ENCODE measurements around the gene LAS1L. TPM values are rescaled to one million over a fixed set of nuclear protein-coding genes. Genes with fewer than 3 reads are reported as not detected.

Gene LAS1L
- total and polyA plus RNA-seq, 2 donors (not counting 3 experiments of a cell fraction or from before 2014, with no cell fraction given): 22.9 to 34.2 TPM

DNA sequence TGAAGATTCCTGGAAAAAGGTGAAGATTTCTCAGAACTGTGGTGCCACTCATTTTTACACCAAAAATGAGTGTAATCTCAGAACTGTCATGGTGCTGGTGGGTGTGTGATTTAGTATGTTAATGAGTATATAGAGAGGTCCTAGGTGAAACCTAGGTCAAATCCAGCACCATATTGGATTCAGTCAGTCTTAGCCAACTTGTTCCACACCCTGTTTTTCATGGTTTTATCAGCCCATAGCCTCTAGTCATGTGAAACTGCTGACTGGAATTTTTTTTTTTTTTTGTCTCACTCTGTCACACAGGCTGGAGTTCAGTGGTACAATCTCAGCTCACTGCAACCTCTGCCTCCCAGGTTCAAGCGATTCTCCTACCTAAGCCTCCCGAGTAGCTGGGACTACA, 58.0 kb downstream of the LAS1L start:
- Histone ChIP-seq H3K27ac (ENCODE audit: insufficient read depth, low read depth, low read length) (no peak overlapping the region), H3K4me1 (ENCODE audit: control insufficient read depth, extremely low read depth, insufficient read depth, low read length) (no peaks in the 10 kb centered on the region), H2AFZ (ENCODE audit: low read depth, low read length) (no peak overlapping the region), H3K9me3 (replicated peaks; ENCODE audit: control insufficient read depth, insufficient read depth, low read length) (no peaks in the 10 kb centered on the region), H3K4me3 (replicated peaks in 1 of 3; ENCODE audit: insufficient read depth in 1 of 3, low read depth in 1 of 3, low read length in 3 of 3) (no peak overlapping the region), H3K36me3 (ENCODE audit: control insufficient read depth in 2 of 2, extremely low read depth in 1 of 2, insufficient read depth in 2 of 2, low read length in 2 of 2) (no peaks in the 10 kb centered on the region), H3K4me2 (ENCODE audit: insufficient read depth, low read length) (no peak overlapping the region), H3K9ac (replicated peaks; ENCODE audit: extremely low read depth, insufficient read depth, low read length) (no peak overlapping the region), H3K27me3 (ENCODE audit: control insufficient read depth in 2 of 2, insufficient read depth in 2 of 2, low read length in 2 of 2) (no peaks in the 10 kb centered on the region), H4K20me1 (replicated peaks; ENCODE audit: control insufficient read depth, extremely low read depth, insufficient read depth, low read length) (no peaks in the 10 kb centered on the region), H3K9me1 (replicated peaks; ENCODE audit: control insufficient read depth, extremely low read depth, insufficient read depth, low read length) (no peaks in the 10 kb centered on the region), H3K79me2 (ENCODE audit: control insufficient read depth, insufficient read depth, low read length) (no peaks in the 10 kb centered on the region)
- dilution Hi-C loops (cut with MboI; ENCODE audit: extremely low pct_ligation_motif_present, low sequenced_read_pairs) (no loop called here), intact Hi-C loops (cut with micrococcal nuclease) (no loop called here)
- BruUV-seq (replicated peaks): no TSS peak
- ChIA-PET POLR2A (no interaction called here), CTCF (no interaction called here)
- TF ChIP-seq EZH2 (IDR thresholded peaks at IDR 0.05; ENCODE audit: borderline replicate concordance, low read depth, low read length, severe bottlenecking): no peak
- TF ChIP-seq POLR2A (IDR thresholded peaks at IDR 0.05; ENCODE audit: low read depth, low read length): no peak
- TF ChIP-seq POLR2AphosphoS5 (IDR thresholded peaks at IDR 0.05; ENCODE audit: insufficient read depth, low read depth, low read length): no peak
- TF ChIP-seq, protein P1, sequence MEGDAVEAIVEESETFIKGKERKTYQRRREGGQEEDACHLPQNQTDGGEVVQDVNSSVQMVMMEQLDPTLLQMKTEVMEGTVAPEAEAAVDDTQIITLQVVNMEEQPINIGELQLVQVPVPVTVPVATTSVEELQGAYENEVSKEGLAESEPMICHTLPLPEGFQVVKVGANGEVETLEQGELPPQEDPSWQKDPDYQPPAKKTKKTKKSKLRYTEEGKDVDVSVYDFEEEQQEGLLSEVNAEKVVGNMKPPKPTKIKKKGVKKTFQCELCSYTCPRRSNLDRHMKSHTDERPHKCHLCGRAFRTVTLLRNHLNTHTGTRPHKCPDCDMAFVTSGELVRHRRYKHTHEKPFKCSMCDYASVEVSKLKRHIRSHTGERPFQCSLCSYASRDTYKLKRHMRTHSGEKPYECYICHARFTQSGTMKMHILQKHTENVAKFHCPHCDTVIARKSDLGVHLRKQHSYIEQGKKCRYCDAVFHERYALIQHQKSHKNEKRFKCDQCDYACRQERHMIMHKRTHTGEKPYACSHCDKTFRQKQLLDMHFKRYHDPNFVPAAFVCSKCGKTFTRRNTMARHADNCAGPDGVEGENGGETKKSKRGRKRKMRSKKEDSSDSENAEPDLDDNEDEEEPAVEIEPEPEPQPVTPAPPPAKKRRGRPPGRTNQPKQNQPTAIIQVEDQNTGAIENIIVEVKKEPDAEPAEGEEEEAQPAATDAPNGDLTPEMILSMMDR (IDR thresholded peaks at IDR 0.05; ENCODE audit: extremely low read depth in 1 of 2, insufficient read depth in 1 of 2, low read depth in 1 of 2, low read length in 2 of 2): no peak
- no peak for FAIRE-seq
- no peak for DNase-seq (ENCODE audit: low read depth, low spot score)

DNA sequence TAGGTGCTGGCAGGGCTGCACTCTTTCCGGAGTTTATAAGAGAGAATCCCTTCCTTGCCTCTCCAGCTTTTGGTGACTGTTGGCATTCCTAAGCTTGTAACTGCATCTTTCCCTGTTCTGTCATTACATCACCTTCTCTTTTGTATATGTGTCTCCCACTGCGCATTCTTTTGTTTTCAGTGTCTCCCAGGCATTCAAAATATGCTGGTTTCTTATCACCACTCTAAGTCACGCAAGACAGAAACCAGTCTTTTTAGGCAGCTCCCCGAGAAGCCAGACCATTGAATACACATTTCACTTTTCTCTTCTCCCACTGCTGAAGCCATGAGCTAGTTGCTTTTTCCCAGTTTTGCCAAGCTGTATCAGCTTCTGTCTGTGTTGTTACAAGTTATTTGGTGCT, 71.0 kb downstream of the LAS1L start:
- H3K27me3 ChIP-seq (ENCODE audit: control insufficient read depth in 2 of 2, insufficient read depth in 2 of 2, low read length in 2 of 2): no peaks in the 10 kb centered on the region
- FAIRE-seq (no peak), DNase-seq (ENCODE audit: low read depth, low spot score) (no peak)
- H3K79me2 ChIP-seq (ENCODE audit: control insufficient read depth, insufficient read depth, low read length): no peaks in the 10 kb centered on the region
- no peaks in the 10 kb centered on the region for H3K9me1 ChIP-seq (replicated peaks; ENCODE audit: control insufficient read depth, extremely low read depth, insufficient read depth, low read length)
- no peak for TF ChIP-seq FOS (IDR thresholded peaks at IDR 0.05; ENCODE audit: borderline replicate concordance, insufficient read depth, low read length)
- TF ChIP-seq GATA2 (IDR thresholded peaks at IDR 0.05; ENCODE audit: insufficient read depth, insufficient read length, low read depth, low read length): no peak
- TF ChIP-seq, protein P2, sequence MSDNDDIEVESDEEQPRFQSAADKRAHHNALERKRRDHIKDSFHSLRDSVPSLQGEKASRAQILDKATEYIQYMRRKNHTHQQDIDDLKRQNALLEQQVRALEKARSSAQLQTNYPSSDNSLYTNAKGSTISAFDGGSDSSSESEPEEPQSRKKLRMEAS (IDR thresholded peaks at IDR 0.05; ENCODE audit: insufficient read depth, insufficient read length): no peak
- TF ChIP-seq, protein P1 (IDR thresholded peaks at IDR 0.05; ENCODE audit: extremely low read depth in 1 of 2, insufficient read depth in 1 of 2, low read depth in 1 of 2, low read length in 2 of 2): no peak
- no peak for TF ChIP-seq POLR2AphosphoS5 (IDR thresholded peaks at IDR 0.05; ENCODE audit: insufficient read depth, low read depth, low read length)
- TF ChIP-seq POLR2A (IDR thresholded peaks at IDR 0.05; ENCODE audit: low read depth, low read length): no peak
- TF ChIP-seq EZH2 (IDR thresholded peaks at IDR 0.05; ENCODE audit: borderline replicate concordance, low read depth, low read length, severe bottlenecking): no peak
- no peak for TF ChIP-seq JUN (IDR thresholded peaks at IDR 0.05; ENCODE audit: borderline replicate concordance, insufficient read depth, insufficient read length, low read depth)
- TF ChIP-seq MYC (IDR thresholded peaks at IDR 0.05; ENCODE audit: low read depth, low read length): no peak
- BruUV-seq (replicated peaks): no TSS peak
- intact Hi-C loops (cut with micrococcal nuclease): no loop called here
- H3K4me2 ChIP-seq (ENCODE audit: insufficient read depth, low read length): no peak overlapping the region
- H3K4me1 ChIP-seq (ENCODE audit: control insufficient read depth, extremely low read depth, insufficient read depth, low read length): no peaks in the 10 kb centered on the region
- ChIA-PET CTCF (no interaction called here), POLR2A (no interaction called here)
- no peaks in the 10 kb centered on the region for H3K36me3 ChIP-seq (ENCODE audit: control insufficient read depth in 2 of 2, extremely low read depth in 1 of 2, insufficient read depth in 2 of 2, low read length in 2 of 2)
- H3K4me3 ChIP-seq (replicated peaks in 1 of 3; ENCODE audit: insufficient read depth in 1 of 3, low read depth in 1 of 3, low read length in 3 of 3): no peak overlapping the region
- no peak overlapping the region for H3K9ac ChIP-seq (replicated peaks; ENCODE audit: extremely low read depth, insufficient read depth, low read length)
- no peaks in the 10 kb centered on the region for H3K9me3 ChIP-seq (replicated peaks; ENCODE audit: control insufficient read depth, insufficient read depth, low read length)
- no peaks in the 10 kb centered on the region for H4K20me1 ChIP-seq (replicated peaks; ENCODE audit: control insufficient read depth, extremely low read depth, insufficient read depth, low read length)
- no peak overlapping the region for H3K27ac ChIP-seq (ENCODE audit: insufficient read depth, low read depth, low read length)
- dilution Hi-C loops (cut with MboI; ENCODE audit: extremely low pct_ligation_motif_present, low sequenced_read_pairs): no loop called here
- no peak overlapping the region for H2AFZ ChIP-seq (ENCODE audit: low read depth, low read length)

Data from endothelial cell of umbilical vein (primary cell).